ENCODE measurements around the gene CALN1. TPM values are rescaled to one million over a fixed set of nuclear protein-coding genes. Genes with fewer than 3 reads are reported as not detected.

CALN1 gene
- total RNA-seq, 1 donor from 2014 or later, result not detected

- H3K4me1 ChIP-seq (ENCODE audit: insufficient read depth, low read length), result no peaks in the 10 kb centered on the region
- FAIRE-seq (no peak), DNase-seq (ENCODE audit: low read depth) (no peak)
- TF ChIP-seq EZH2 (IDR thresholded peaks at IDR 0.05; ENCODE audit: insufficient read depth, low read length) (no peak), CTCF (IDR thresholded peaks at IDR 0.05; ENCODE audit: insufficient read depth, low read depth, low read length) (no peak)
- H2AFZ ChIP-seq (ENCODE audit: low read depth, low read length), result no peak overlapping the region
- no peaks in the 10 kb centered on the region for H4K20me1 ChIP-seq (ENCODE audit: insufficient read depth, low read length)
- no peaks in the 10 kb centered on the region for H3K27me3 Mint-ChIP-seq (ENCODE audit: low read depth, unreplicated experiment)
- no peaks in the 10 kb centered on the region for H3K4me1 Mint-ChIP-seq (ENCODE audit: low read depth, unreplicated experiment)
- no peak overlapping the region for H3K4me3 ChIP-seq (ENCODE audit: insufficient read depth, low read depth, low read length)
- no peak overlapping the region for H3K4me2 ChIP-seq (ENCODE audit: low read length)
- H3K27ac Mint-ChIP-seq (ENCODE audit: unreplicated experiment), result no peak overlapping the region
- peaks cover 3% of the 10 kb centered on the region for H3K9me3 Mint-ChIP-seq (ENCODE audit: unreplicated experiment)
- H3K27ac ChIP-seq (ENCODE audit: low read depth, low read length), result no peak overlapping the region
- no peaks in the 10 kb centered on the region for H3K79me2 ChIP-seq (ENCODE audit: insufficient read depth, low read length)
- H3K4me3 Mint-ChIP-seq (ENCODE audit: unreplicated experiment), result no peak overlapping the region
- H3K9ac ChIP-seq (ENCODE audit: low read length), result no peak overlapping the region
- no peaks in the 10 kb centered on the region for H3K36me3 Mint-ChIP-seq (ENCODE audit: low read depth, unreplicated experiment)
- H3K27me3 ChIP-seq (ENCODE audit: insufficient read depth, low read length), result no peaks in the 10 kb centered on the region
- H3K36me3 ChIP-seq (ENCODE audit: insufficient read depth, low read length), result no peaks in the 10 kb centered on the region
- H3K9me3 ChIP-seq (ENCODE audit: insufficient read depth, low read depth, low read length), result peaks cover 5% of the 10 kb centered on the region
Measured at GRCh38 chr7:72003236-72003635, 408.9 kb downstream of the CALN1 start.

- Mint-ChIP-seq H3K27ac (ENCODE audit: unreplicated experiment) (no peak overlapping the region), H3K27me3 (ENCODE audit: low read depth, unreplicated experiment) (no peaks in the 10 kb centered on the region), H3K4me1 (ENCODE audit: low read depth, unreplicated experiment) (no peaks in the 10 kb centered on the region), H3K4me3 (ENCODE audit: unreplicated experiment) (no peak overlapping the region), H3K36me3 (ENCODE audit: low read depth, unreplicated experiment) (no peaks in the 10 kb centered on the region), H3K9me3 (ENCODE audit: unreplicated experiment) (no peaks in the 10 kb centered on the region)
- FAIRE-seq, result no peak
- no peak overlapping the region for H3K4me3 ChIP-seq (ENCODE audit: insufficient read depth, low read depth, low read length)
- H3K4me1 ChIP-seq (ENCODE audit: insufficient read depth, low read length), result no peaks in the 10 kb centered on the region
- H3K9ac ChIP-seq (ENCODE audit: low read length), result no peak overlapping the region
- peaks cover under 1% of the 10 kb centered on the region for H3K9me3 ChIP-seq (ENCODE audit: insufficient read depth, low read depth, low read length)
- H3K4me2 ChIP-seq (ENCODE audit: low read length), result no peak overlapping the region
- no peaks in the 10 kb centered on the region for H3K27me3 ChIP-seq (ENCODE audit: insufficient read depth, low read length)
- H3K36me3 ChIP-seq (ENCODE audit: insufficient read depth, low read length), result no peaks in the 10 kb centered on the region
- H4K20me1 ChIP-seq (ENCODE audit: insufficient read depth, low read length), result no peaks in the 10 kb centered on the region
- DNase-seq (ENCODE audit: low read depth), result no peak
- H3K27ac ChIP-seq (ENCODE audit: low read depth, low read length), result no peak overlapping the region
- TF ChIP-seq CTCF (IDR thresholded peaks at IDR 0.05; ENCODE audit: insufficient read depth, low read depth, low read length), result no peak
- TF ChIP-seq EZH2 (IDR thresholded peaks at IDR 0.05; ENCODE audit: insufficient read depth, low read length), result no peak
- H2AFZ ChIP-seq (ENCODE audit: low read depth, low read length), result no peak overlapping the region
- H3K79me2 ChIP-seq (ENCODE audit: insufficient read depth, low read length), result no peaks in the 10 kb centered on the region
Measured at GRCh38 chr7:71996141-71996540, 416.0 kb downstream of the CALN1 start.

GRCh38 chr7:71995111-71995510, 417.0 kb downstream of the CALN1 start:
- no peaks in the 10 kb centered on the region for H3K27me3 ChIP-seq (ENCODE audit: insufficient read depth, low read length)
- TF ChIP-seq CTCF (IDR thresholded peaks at IDR 0.05; ENCODE audit: insufficient read depth, low read depth, low read length) (no peak), EZH2 (IDR thresholded peaks at IDR 0.05; ENCODE audit: insufficient read depth, low read length) (no peak)
- H3K27me3 Mint-ChIP-seq (ENCODE audit: low read depth, unreplicated experiment), result no peaks in the 10 kb centered on the region

More at GRCh38 chr7:71995111-71995510, 417.0 kb downstream of the CALN1 start:
- Mint-ChIP-seq H3K4me1 (ENCODE audit: low read depth, unreplicated experiment) (no peaks in the 10 kb centered on the region), H3K36me3 (ENCODE audit: low read depth, unreplicated experiment) (no peaks in the 10 kb centered on the region), H3K27ac (ENCODE audit: unreplicated experiment) (no peak overlapping the region), H3K4me3 (ENCODE audit: unreplicated experiment) (no peak overlapping the region), H3K9me3 (ENCODE audit: unreplicated experiment) (no peaks in the 10 kb centered on the region)
- DNase-seq (ENCODE audit: low read depth) (no peak), FAIRE-seq (no peak)
- no peak overlapping the region for H2AFZ ChIP-seq (ENCODE audit: low read depth, low read length)
- H3K36me3 ChIP-seq (ENCODE audit: insufficient read depth, low read length), result no peaks in the 10 kb centered on the region
- no peaks in the 10 kb centered on the region for H3K79me2 ChIP-seq (ENCODE audit: insufficient read depth, low read length)
- no peak overlapping the region for H3K27ac ChIP-seq (ENCODE audit: low read depth, low read length)
- H3K9me3 ChIP-seq (ENCODE audit: insufficient read depth, low read depth, low read length), result no peaks in the 10 kb centered on the region
- H3K4me2 ChIP-seq (ENCODE audit: low read length), result no peak overlapping the region
- H4K20me1 ChIP-seq (ENCODE audit: insufficient read depth, low read length), result no peaks in the 10 kb centered on the region
- no peaks in the 10 kb centered on the region for H3K4me1 ChIP-seq (ENCODE audit: insufficient read depth, low read length)
- no peak overlapping the region for H3K9ac ChIP-seq (ENCODE audit: low read length)
- no peak overlapping the region for H3K4me3 ChIP-seq (ENCODE audit: insufficient read depth, low read depth, low read length)

Measured in astrocyte (in vitro differentiated cells and primary cell).